GM19372 (cell line): ENCODE measurements around the gene SGCA.

Experiments used
- ATAC-seq: cut with Tn5 transposase; IDR thresholded peaks from one replicate; pipeline ENCODE4 v1.9.1; 2021; ENCODE audit warnings: mild to moderate bottlenecking, low read depth, moderate library complexity; ENCODE audit not compliant: unreplicated experiment

Gene SGCA

GRCh38 chr17:50133769-50134099, 32.1 kb upstream of the SGCA start:
- no peak for ATAC-seq

- no peak for ATAC-seq
Measured at GRCh38 chr17:50134206-50135110, 31.3 kb upstream of the SGCA start.

GRCh38 chr17:50135316-50136095, 30.3 kb upstream of the SGCA start:
- no peak for ATAC-seq

GRCh38 chr17:50136096-50136687, 29.6 kb upstream of the SGCA start:
- ATAC-seq, result no peak

- no peak for ATAC-seq
Measured at GRCh38 chr17:50137042-50137441, 28.8 kb upstream of the SGCA start.

GRCh38 chr17:50139185-50139783, 26.5 kb upstream of the SGCA start:
- no peak for ATAC-seq

- ATAC-seq, result no peak
Measured at GRCh38 chr17:50139950-50140885, 25.6 kb upstream of the SGCA start.

GRCh38 chr17:50141026-50141744, 24.6 kb upstream of the SGCA start:
- ATAC-seq, result no peak

GRCh38 chr17:50141745-50142110, 24.1 kb upstream of the SGCA start:
- ATAC-seq, result no peak

- no peak for ATAC-seq
Measured at GRCh38 chr17:50143461-50144176, 22.2 kb upstream of the SGCA start.

- no peak for ATAC-seq
Measured at GRCh38 chr17:50144355-50144754, 21.4 kb upstream of the SGCA start.

GRCh38 chr17:50144845-50145531, 20.8 kb upstream of the SGCA start:
- ATAC-seq, result no peak

- no peak for ATAC-seq
Measured at GRCh38 chr17:50145532-50146229, 20.1 kb upstream of the SGCA start.

GRCh38 chr17:50146230-50146926, 19.4 kb upstream of the SGCA start:
- ATAC-seq, result no peak

GRCh38 chr17:50146927-50147665, 18.7 kb upstream of the SGCA start:
- no peak for ATAC-seq

GRCh38 chr17:50147841-50148225, 18.0 kb upstream of the SGCA start:
- no peak for ATAC-seq
